IMR-90 (cell line): Measurements from ENCODE around the gene MROH7. TPM values are rescaled to one million over a fixed set of nuclear protein-coding genes. Genes with fewer than 3 reads are reported as not detected.

Experiments
- ATAC-seq: fragments of 200-7000 bp; cut with Tn5 transposase; 2 replicates; pipeline ENCODE4 v1.9.1; 2020; ENCODE audit warnings: low read depth, mild to moderate bottlenecking, moderate library complexity
- BruUV-seq: library from RNA; stranded (reverse); fragments of 400-500 nt; replicated peaks from 2 replicates; lab custom pipeline; 2021; lab: Mats Ljungman, UMichigan
- CTCF ChIA-PET: fragments of 300-600 bp; formaldehyde crosslinking; extraction: SDS; loops from one replicate; lab custom pipeline; 2021; ENCODE audit warnings: antibody characterized with exemption; lab: Yijun Ruan, JAX
- POLR2A ChIA-PET: fragments of 300-600 bp; sonication (Branson Sonifier 250); formaldehyde crosslinking; loops from one replicate; lab custom pipeline; 2022; ENCODE audit warnings: antibody characterized with exemption; ENCODE audit not compliant: unreplicated experiment; lab: Charles Lee
- DNase-seq: peaks from one replicate; pipeline ENCODE4 v3.0.0; 2013
- H2AFZ ChIP-seq: replicated peaks from 2 replicates; pipeline ENCODE3; 2013; ENCODE audit warnings: low read length, mild to moderate bottlenecking; ENCODE audit not compliant: poor library complexity
- H2AK5ac ChIP-seq: 2 replicates; pipeline ENCODE4 v1.6.1; 2013; ENCODE audit warnings: low read depth, low read length, inconsistent platforms
- H2AK9ac ChIP-seq: replicated peaks from 2 replicates; pipeline ENCODE3; 2013; ENCODE audit warnings: mild to moderate bottlenecking, low read depth, low read length, moderate library complexity; ENCODE audit not compliant: poor library complexity
- H2BK120ac ChIP-seq: 2 replicates; pipeline ENCODE4 v1.6.1; 2013; ENCODE audit warnings: low read depth, low read length, inconsistent platforms
- H2BK15ac ChIP-seq: 3 replicates; pipeline ENCODE4 v1.6.1; 2013; ENCODE audit warnings: low read depth, low read length, inconsistent platforms
- H2BK20ac ChIP-seq: 2 replicates; pipeline ENCODE4 v1.6.1; 2013; ENCODE audit warnings: low read depth, mild to moderate bottlenecking, inconsistent platforms, low read length, moderate library complexity
- H2BK5ac ChIP-seq: 2 replicates; pipeline ENCODE4 v1.6.1; 2013; ENCODE audit warnings: mild to moderate bottlenecking, low read depth, low read length, inconsistent platforms; ENCODE audit not compliant: poor library complexity, severe bottlenecking
- H3K14ac ChIP-seq: replicated peaks from 2 replicates; pipeline ENCODE4 v1.6.1; 2013; ENCODE audit warnings: low read depth, low read length, inconsistent platforms
- H3K18ac ChIP-seq: 2 replicates; pipeline ENCODE4 v1.6.1; 2013; ENCODE audit warnings: low read depth, low read length, control low read depth
- H3K23ac ChIP-seq: 2 replicates; pipeline ENCODE4 v1.6.1; 2013; ENCODE audit warnings: low read depth, low read length, inconsistent platforms
- H3K27ac ChIP-seq: 2 replicates; pipeline ENCODE4 v1.5.1; 2013; ENCODE audit warnings: mild to moderate bottlenecking, control low read depth, low read length; ENCODE audit not compliant: insufficient read depth
- H3K27me3 ChIP-seq: 2 replicates; pipeline ENCODE4 v1.6.1; 2013; ENCODE audit warnings: low read length; ENCODE audit not compliant: control insufficient read depth, insufficient read depth
- H3K36me3 ChIP-seq: 2 replicates; pipeline ENCODE4 v1.6.1; 2013; ENCODE audit warnings: low read length, mixed read lengths; ENCODE audit not compliant: control insufficient read depth, insufficient read depth
- H3K4ac ChIP-seq: 2 replicates; pipeline ENCODE4 v1.6.1; 2013; ENCODE audit warnings: low read depth, low read length, inconsistent platforms
- H3K4me1 ChIP-seq: 2 replicates; pipeline ENCODE4 v1.6.1; 2013; ENCODE audit warnings: low read length, mixed read lengths; ENCODE audit not compliant: control insufficient read depth, insufficient read depth
- H3K4me2 ChIP-seq: 2 replicates; pipeline ENCODE4 v1.6.1; 2013; ENCODE audit warnings: low read depth, mild to moderate bottlenecking, control low read depth, low read length, moderate library complexity
- H3K4me3 ChIP-seq: 2 replicates; pipeline ENCODE4 v1.5.1; 2013; ENCODE audit warnings: low read depth, mild to moderate bottlenecking, control low read depth, low read length, moderate library complexity; ENCODE audit not compliant: insufficient read depth
- H3K56ac ChIP-seq: 2 replicates; pipeline ENCODE4 v1.6.1; 2013; ENCODE audit warnings: low read length, inconsistent platforms; ENCODE audit not compliant: insufficient read depth; ENCODE audit errors: extremely low read depth
- H3K79me1 ChIP-seq, 2 experiments: 2 replicates each; pipeline ENCODE4 v1.6.1; 2013; ENCODE audit warnings: low read length in 2 of 2, inconsistent platforms in 1 of 2, low read depth in 1 of 2
- H3K9ac ChIP-seq: 2 replicates; pipeline ENCODE4 v1.6.1; 2013; ENCODE audit warnings: low read depth, low read length, control low read depth
- H3K9me1 ChIP-seq: 2 replicates; pipeline ENCODE4 v1.6.1; 2013; ENCODE audit warnings: low read length, inconsistent platforms; ENCODE audit not compliant: insufficient read depth
- H3K9me3 ChIP-seq: 2 replicates; pipeline ENCODE4 v1.6.1; 2013; ENCODE audit warnings: low read length; ENCODE audit not compliant: control insufficient read depth, insufficient read depth
- H4K20me1 ChIP-seq: 2 replicates; pipeline ENCODE4 v1.6.1; 2013; ENCODE audit warnings: low read length, inconsistent platforms; ENCODE audit not compliant: insufficient read depth
- H4K5ac ChIP-seq: 2 replicates; pipeline ENCODE4 v1.6.1; 2013; ENCODE audit warnings: mild to moderate bottlenecking, low read depth, low read length, control low read depth
- H4K8ac ChIP-seq, 2 experiments: 2 replicates each; pipeline ENCODE4 v1.6.1; 2013; ENCODE audit warnings: low read depth in 2 of 2, low read length in 2 of 2, control low read depth in 1 of 2, inconsistent platforms in 1 of 2
- H4K91ac ChIP-seq: 2 replicates; pipeline ENCODE4 v1.6.1; 2013; ENCODE audit warnings: low read depth, low read length, inconsistent platforms; ENCODE audit not compliant: insufficient read depth
- CEBPB ChIP-seq: IDR thresholded peaks from 2 replicates; pipeline ENCODE4 v1.6.1; 2012; ENCODE audit warnings: low read depth, low read length, improper control_type of control experiment
- CHD1 ChIP-seq: IDR thresholded peaks from 2 replicates; pipeline ENCODE4 v1.6.1; 2012; ENCODE audit warnings: low read depth, low read length, improper control_type of control experiment
- ELK1 ChIP-seq: fragments of 150-350 bp; IDR thresholded peaks from 2 replicates; pipeline ENCODE4 v1.6.1; 2016; ENCODE audit warnings: low read depth, mild to moderate bottlenecking, low read length, moderate library complexity, borderline replicate concordance
- FOS ChIP-seq: fragments of 150-350 bp; IDR thresholded peaks from 2 replicates; pipeline ENCODE4 v1.6.1; 2016; ENCODE audit warnings: low read depth, low read length
- MAFK ChIP-seq: IDR thresholded peaks from 2 replicates; pipeline ENCODE4 v1.6.1; 2012; ENCODE audit warnings: low read depth, low read length, improper control_type of control experiment
- MAZ ChIP-seq: IDR thresholded peaks from 2 replicates; pipeline ENCODE4 v1.6.1; 2012; ENCODE audit warnings: low read depth, mild to moderate bottlenecking, low read length, improper control_type of control experiment, moderate library complexity, borderline replicate concordance
- MXI1 ChIP-seq: IDR thresholded peaks from 2 replicates; pipeline ENCODE4 v1.6.1; 2012; ENCODE audit warnings: low read depth, mild to moderate bottlenecking, low read length, moderate library complexity, borderline replicate concordance
- NFE2L2 ChIP-seq: fragments of 150-350 bp; IDR thresholded peaks from 2 replicates; pipeline ENCODE4 v1.6.1; 2016; ENCODE audit warnings: low read depth, mild to moderate bottlenecking, low read length
- POLR2A ChIP-seq: IDR thresholded peaks from 2 replicates; pipeline ENCODE4 v1.6.1; 2012; ENCODE audit warnings: mild to moderate bottlenecking, low read depth, low read length
- RAD21 ChIP-seq: IDR thresholded peaks from 2 replicates; pipeline ENCODE4 v1.6.1; 2012; ENCODE audit warnings: low read length, improper control_type of control experiment
- RCOR1 ChIP-seq: IDR thresholded peaks from 2 replicates; pipeline ENCODE4 v1.6.1; 2012; ENCODE audit warnings: mild to moderate bottlenecking, low read length, improper control_type of control experiment; ENCODE audit not compliant: insufficient replicate concordance
- RFX5 ChIP-seq: IDR thresholded peaks from 2 replicates; pipeline ENCODE4 v1.8.0; 2012; ENCODE audit warnings: low read depth, mild to moderate bottlenecking, low read length, moderate library complexity
- SMC3 ChIP-seq: fragments of 150-350 bp; IDR thresholded peaks from 2 replicates; pipeline ENCODE4 v1.6.1; 2016; ENCODE audit warnings: low read depth, mild to moderate bottlenecking, antibody characterized with exemption, low read length, moderate library complexity
- USF2 ChIP-seq: fragments of 150-350 bp; IDR thresholded peaks from 2 replicates; pipeline ENCODE4 v1.6.1; 2017; ENCODE audit warnings: mild to moderate bottlenecking, antibody characterized with exemption, low read length, low read depth
- WGBS, 2 experiments: methylation state at CpG; one replicate each; pipeline versions ENCODE4 v1.1.5 to v1.1.7; 2013; ENCODE audit warnings: missing lambda C conversion rate in 2 of 2; ENCODE audit not compliant: insufficient read length in 1 of 2; ENCODE audit errors: extremely low coverage in 2 of 2; 5-methylcytosine and 5-hydroxymethylcytosine counted together
- dilution Hi-C: fragments of 300-500 bp; cut with HindIII; formaldehyde crosslinking; loops from one replicate; pipeline ENCODE4 v1.14.3; 2018; ENCODE audit warnings: low sequenced_read_pairs; ENCODE audit not compliant: unreplicated experiment
- in situ Hi-C: fragments of 300-500 bp; cut with MboI; formaldehyde crosslinking; loops from 3 replicates; pipeline ENCODE4 v1.14.3; 2019; ENCODE audit warnings: low sequenced_read_pairs, inconsistent platforms, mixed read lengths
- intact Hi-C: fragments of 100-400 bp; cut with micrococcal nuclease; formaldehyde crosslinking; loops from 2 replicates; pipeline ENCODE4 v1.10.0; 2022
- polyA plus RNA-seq, 3 experiments: library from polyadenylated mRNA; depleted of rRNA; stranded (reverse); fragments of >200 nt; gene quantifications; 2 replicates each; pipeline ENCODE4 v1.2.3, GENCODE V29; 2012; ENCODE audit warnings: low replicate concordance in 1 of 3
- total RNA-seq: library from RNA; depleted of rRNA; stranded (reverse); fragments of >200 nt; gene quantifications from 2 replicates; pipeline ENCODE4 v1.2.3, GENCODE V29; 2012
- TF ChIP-seq, protein P1 (sequence below): conservative IDR thresholded peaks from 2 replicates; pipeline ENCODE4 v1.5.1; 2012; ENCODE audit warnings: mild to moderate bottlenecking, low read depth, low read length, improper control_type of control experiment

MROH7 gene
- total and polyA plus RNA-seq, 2 of the 4 experiments (the other 2 are of a cell fraction) = not detected

DNA sequence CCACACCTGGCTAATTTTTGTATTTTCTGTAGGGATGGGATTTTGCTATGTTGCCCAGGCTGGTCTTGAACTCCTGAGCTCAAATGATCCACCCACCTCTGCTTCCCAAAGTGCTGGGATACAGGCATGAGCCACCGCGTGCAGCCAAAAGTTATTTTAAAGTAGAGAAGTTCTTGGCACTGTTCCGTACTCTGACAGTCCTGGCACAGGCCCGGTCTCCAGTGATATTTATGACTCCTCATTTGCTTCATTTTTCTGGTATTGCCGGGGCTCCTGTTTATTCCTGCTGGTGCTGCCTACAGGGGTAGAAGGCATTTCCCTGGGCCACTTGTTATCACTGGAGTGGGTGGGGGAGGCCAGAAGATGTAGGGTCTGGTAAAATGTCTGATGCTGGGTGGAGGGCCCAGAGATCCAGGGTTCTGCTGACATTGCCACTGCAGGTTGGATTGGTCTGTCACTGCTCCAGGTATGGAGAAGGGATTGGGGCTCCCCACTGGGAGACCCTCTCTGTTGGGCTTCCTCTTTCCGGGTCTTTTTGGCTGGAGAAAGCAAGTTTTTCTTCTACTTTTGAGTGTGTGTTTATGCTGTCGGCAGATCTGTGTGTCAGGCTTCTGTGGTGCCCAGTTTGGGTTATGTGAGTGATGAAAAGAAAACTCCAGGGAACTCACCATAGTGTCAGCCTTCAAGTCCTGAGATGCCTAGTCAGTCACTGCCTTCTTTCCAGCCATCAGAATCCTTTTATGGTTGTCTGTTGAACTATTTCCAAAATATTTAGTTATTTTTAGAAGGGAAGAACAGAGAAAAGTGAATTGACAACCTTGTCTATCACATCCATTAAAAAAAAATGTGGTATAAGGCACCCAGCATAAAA lies 4.5 kb downstream of the MROH7 start:
- Histone ChIP-seq H2AK9ac (no peak overlapping the region), H3K4me1 (no peaks in the 10 kb centered on the region), H3K79me1 (no peaks in the 10 kb centered on the region), H2AK5ac (no peak overlapping the region), H2BK15ac (no peak overlapping the region), H3K14ac (no peak overlapping the region), H2BK5ac (no peak overlapping the region), H3K4ac (no peak overlapping the region), H3K27ac (no peak overlapping the region), H3K27me3 (peaks cover 32% of the 10 kb centered on the region), H3K36me3 (no peaks in the 10 kb centered on the region), H4K5ac (no peak overlapping the region), H2BK20ac (no peak overlapping the region), H3K56ac (no peak overlapping the region), H3K23ac (no peak overlapping the region), H4K20me1 (no peaks in the 10 kb centered on the region), H4K91ac (no peak overlapping the region), H3K4me2 (no peak overlapping the region), H3K18ac (no peak overlapping the region), H3K4me3 (no peak overlapping the region), H3K9me1 (no peaks in the 10 kb centered on the region; the same call in 1 of the 2 replicates), H3K9me3 (peaks cover 10% of the 10 kb centered on the region), H3K9ac (no peak overlapping the region), H4K8ac (no peak overlapping the region), H2AFZ (no peak overlapping the region), H2BK120ac (no peak overlapping the region)
- no CpG with 5 or more reads among the region's 7 CpGs for WGBS, 2 experiments
- DNase-seq (peak; percentile 13), ATAC-seq (peak; percentile 29; the same call in 1 of the 2 replicates)
- intact Hi-C loops = no loop called here
- BruUV-seq = no TSS peak
- ChIA-PET CTCF (no interaction called here), POLR2A (interaction anchor here (0.6 kb wide), 1 partner anchor 311 kb away, joined by 4 read pairs; no protein-coding TSS in a partner anchor)
- in situ Hi-C loops = no loop called here
- dilution Hi-C loops = no loop called here
- TF ChIP-seq RAD21 = no peak
- TF ChIP-seq NFE2L2 = no peak
- no peak for TF ChIP-seq SMC3
- TF ChIP-seq MXI1 = no peak
- no peak for TF ChIP-seq RCOR1
- no peak for TF ChIP-seq MAZ
- no peak for TF ChIP-seq CHD1
- TF ChIP-seq USF2 = no peak
- no peak for TF ChIP-seq CEBPB
- TF ChIP-seq MAFK = no peak
- no peak for TF ChIP-seq RFX5
- no peak for TF ChIP-seq ELK1
- TF ChIP-seq, protein P1, sequence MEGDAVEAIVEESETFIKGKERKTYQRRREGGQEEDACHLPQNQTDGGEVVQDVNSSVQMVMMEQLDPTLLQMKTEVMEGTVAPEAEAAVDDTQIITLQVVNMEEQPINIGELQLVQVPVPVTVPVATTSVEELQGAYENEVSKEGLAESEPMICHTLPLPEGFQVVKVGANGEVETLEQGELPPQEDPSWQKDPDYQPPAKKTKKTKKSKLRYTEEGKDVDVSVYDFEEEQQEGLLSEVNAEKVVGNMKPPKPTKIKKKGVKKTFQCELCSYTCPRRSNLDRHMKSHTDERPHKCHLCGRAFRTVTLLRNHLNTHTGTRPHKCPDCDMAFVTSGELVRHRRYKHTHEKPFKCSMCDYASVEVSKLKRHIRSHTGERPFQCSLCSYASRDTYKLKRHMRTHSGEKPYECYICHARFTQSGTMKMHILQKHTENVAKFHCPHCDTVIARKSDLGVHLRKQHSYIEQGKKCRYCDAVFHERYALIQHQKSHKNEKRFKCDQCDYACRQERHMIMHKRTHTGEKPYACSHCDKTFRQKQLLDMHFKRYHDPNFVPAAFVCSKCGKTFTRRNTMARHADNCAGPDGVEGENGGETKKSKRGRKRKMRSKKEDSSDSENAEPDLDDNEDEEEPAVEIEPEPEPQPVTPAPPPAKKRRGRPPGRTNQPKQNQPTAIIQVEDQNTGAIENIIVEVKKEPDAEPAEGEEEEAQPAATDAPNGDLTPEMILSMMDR = no peak
- no peak for TF ChIP-seq FOS
- no peak for TF ChIP-seq POLR2A
